Stimulated activated naive CD8-positive, alpha-beta T cell treated with anti-CD3 and anti-CD28 coated beads, Interleukin-15, Interleukin-2, amounts not matched to agents 100 U/mL and 50 U/mL, for 24 hours (primary cell): Measurements from ENCODE around the gene NGEF.

Source experiments
- ATAC-seq: fragments of 150-1000 bp; cut with Tn5 transposase; one replicate; pipeline ENCODE4 v1.10.0; 2021
- DNase-seq: peaks from one replicate; pipeline ENCODE4 v3.0.0; 2021

The NGEF gene

DNA sequence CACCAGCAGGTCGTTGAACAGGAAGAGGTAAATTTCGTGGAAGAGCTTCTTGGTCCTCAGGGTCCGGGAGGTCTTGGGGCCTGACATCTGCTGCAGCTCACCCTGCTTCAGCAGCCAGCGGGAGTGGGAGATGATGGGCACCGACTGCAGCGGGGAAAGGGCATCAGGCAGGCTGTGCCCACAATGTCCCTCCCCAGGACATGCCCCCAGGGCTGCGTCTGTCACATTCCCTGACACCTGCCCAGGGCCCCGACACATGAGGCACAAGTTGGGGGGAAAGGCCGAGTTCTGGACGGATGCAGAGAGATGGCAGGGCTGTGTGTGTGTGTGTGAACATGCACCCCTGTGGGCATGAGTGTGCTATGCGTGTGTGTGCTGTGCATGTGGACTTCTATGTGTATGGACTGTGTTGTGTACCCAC, 129.0 kb downstream of the NGEF start:
- DNase-seq (no peak), ATAC-seq (no peak)

GRCh38 chr2:232883116-232883721, 129.8 kb downstream of the NGEF start:
- ATAC-seq (no peak), DNase-seq (no peak)

DNA sequence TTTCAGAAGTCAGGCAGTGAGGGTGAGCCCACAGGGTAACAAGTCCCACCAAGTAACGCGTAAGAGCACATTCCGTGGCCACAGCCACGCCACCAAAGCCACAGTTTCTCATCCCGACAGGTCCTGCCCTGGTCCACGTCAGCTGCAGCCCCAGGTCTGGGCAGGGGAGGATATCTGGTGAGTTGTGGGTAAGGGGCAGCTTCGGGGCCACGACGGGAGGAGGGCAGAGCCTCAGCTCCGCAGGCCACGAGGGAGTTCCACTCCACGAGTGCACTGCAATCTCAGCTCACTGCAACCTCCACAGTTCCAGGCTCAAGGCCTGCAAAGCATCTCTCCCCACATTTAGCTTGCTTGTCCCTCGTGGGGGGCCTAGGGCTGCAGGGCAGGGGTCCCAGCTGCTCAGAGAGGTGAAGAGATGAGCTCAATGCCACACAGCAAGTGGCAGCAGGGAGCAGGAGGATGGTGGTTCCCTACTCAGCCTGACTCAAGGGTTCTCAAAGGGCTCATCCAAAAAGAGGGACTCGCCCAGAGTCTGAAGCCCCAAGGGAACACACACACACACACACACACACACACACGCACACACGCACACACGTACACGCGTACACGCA, 130.4 kb downstream of the NGEF start:
- DNase-seq (no peak), ATAC-seq (no peak)

GRCh38 chr2:232882085-232882484, 131.0 kb downstream of the NGEF start:
- DNase-seq, result no peak
- ATAC-seq, result no peak

DNA sequence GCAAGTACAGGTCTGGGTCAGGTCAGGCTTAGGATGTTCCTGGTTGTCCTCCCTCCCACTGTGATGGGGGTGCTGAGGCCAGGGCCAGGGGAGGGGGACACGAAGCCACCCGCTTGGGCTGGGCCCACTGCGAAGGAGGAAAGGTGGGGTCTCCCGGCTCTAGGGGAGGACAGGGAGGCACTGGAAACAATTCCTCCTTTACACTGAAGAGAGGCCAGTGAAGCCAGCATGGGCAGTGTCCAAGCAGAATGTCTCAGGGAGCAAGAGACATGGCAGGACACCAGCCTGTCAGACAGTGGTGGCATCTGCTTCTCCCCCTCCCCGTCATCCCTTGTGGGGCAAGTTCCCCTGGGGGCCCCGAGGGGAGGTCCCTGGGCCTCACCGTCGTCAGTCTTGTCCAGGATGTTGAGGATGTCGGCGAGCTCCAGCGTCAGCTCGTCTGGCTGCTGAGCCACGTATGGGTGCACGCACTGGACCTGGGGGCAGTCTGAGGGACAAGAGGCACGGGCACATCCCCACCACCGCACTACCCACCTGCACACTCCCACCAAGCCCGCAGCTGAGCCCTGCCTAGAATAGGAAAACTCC, 132.2 kb downstream of the NGEF start:
- no peak for ATAC-seq
- no peak for DNase-seq

- DNase-seq (no peak), ATAC-seq (no peak)
Measured at GRCh38 chr2:232879618-232880494, 133.2 kb downstream of the NGEF start.

DNA sequence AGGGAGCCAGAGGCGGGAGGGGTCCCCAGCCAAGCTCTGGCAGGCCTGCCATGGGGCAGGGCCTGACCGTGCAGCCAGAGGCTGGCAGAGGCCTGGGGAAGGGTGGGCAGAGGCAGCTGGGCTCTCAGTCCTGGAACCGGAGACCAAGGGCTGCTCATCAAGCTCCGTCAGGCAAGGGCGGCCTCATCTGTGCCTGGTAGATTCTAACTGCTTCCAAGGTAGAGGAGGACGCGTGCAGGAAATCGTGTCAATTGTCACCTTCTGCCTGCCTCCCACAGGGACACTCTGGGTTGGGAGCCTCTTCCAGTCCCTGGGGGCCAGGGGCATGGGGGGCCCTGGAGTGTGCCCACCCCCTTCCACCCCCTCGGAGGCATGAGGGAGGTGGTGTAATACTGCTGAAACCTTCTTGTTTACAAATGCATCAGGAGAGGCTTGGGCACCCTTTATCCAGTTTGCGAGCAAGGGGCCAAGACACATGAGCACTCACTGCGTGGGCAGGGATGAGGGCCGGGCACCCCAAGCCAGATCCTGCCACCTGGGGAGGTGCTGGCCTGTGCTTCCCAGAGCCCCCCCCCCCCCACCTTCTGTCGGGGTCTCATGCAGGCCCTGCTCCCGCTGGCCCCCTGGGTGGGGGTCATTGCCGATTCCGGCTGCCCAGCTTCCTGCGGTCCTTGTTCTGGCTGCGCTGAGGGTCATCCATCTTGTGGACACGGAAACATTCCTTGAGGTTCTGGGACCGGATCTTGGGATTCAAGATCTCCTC, 134.0 kb downstream of the NGEF start:
- no peak for DNase-seq
- ATAC-seq, result no peak

DNA sequence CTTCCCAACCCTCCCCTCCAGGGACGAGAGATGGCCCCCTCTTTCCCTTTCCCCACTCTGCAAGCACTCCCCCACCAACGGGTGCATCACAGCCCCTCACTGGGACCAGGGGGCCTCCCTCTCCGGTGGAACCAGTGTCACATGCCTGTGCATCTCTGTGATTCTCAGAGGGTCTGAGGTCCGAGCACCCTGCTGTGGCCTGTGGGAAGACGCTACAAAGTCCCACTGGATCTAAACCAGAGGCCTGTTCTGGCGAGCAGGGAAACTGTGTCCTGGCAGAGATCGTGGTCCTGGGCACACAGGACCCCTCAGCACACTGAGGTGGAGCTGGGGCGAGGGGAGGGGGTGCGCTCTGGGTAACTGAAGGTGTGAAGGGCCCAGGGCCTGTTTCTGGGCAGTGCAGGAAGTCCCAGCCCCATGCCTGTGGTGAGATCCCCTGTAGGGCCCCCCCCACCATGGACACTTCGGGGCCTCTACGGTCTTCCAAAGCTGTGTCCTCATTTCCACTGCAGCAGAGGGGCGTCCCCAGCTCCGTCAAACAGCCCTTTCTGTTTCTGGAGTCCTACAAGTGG, 135.0 kb downstream of the NGEF start:
- ATAC-seq (no peak), DNase-seq (no peak)

DNA sequence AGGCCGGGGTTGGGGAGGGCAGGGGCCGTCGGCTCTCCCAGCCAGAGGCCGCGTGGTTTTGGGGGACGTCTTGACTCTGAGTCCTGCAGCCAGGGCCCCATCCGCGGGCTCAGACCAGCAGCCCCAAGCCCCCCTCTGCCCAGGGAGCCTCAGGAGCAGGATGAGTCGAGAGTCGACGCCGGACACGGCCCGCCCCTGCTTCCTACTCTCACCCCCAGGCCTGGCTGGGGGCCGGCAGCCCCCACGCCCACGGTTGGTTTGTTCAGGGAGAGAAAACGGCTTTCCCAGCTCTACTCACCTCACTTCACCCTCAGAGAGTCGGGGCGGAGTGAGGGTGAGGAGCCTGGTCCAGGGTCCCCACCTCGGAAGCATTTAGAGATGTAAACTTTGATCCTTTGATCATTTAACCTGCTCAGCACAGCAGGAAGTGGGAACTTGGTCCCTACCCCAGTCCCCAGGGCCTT, 136.0 kb downstream of the NGEF start:
- DNase-seq, result no peak
- no peak for ATAC-seq

DNA sequence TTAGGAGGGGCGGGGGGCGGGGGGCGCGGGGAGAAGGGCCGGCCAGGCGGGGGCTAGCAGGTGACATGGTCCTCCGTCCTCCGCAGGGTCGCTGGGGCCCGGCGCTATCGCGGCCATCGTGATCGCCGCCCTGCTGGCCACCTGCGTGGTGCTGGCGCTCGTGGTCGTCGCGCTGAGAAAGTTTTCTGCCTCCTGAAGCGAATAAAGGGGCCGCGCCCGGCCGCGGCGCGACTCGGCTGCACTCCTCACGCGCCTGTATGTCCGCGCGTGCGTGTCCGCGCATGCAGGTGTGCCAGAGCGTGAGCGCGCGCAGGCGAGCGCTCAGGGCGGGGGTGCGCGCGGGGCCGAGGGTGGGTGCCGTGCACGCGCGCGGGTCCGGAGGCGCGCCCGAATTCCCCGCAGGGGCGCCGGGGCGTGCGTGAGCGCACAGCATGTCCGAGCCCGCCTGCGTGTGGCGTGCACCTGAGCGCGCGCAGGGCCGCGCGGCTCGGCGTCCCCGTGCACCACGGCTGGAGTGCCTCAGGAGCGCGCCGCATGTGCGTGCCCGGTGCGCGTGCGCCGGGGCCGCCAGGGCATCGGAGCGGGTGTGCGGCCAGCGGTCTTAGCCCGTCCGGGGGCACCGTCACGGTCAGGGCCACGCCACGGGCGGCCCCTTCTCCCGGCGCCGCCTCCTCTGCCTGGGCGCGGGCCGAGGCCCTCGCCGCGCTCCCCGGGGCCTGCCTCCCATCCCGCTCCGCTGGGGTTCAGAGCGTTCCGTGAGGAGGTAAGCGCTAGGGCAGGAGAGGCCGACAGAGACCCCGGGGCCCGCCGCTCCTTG, 136.7 kb downstream of the NGEF start:
- peak; percentile 22 for DNase-seq
- no peak for ATAC-seq

GRCh38 chr2:232875256-232876121, 137.6 kb downstream of the NGEF start:
- DNase-seq, result no peak
- ATAC-seq, result no peak

GRCh38 chr2:232874677-232875223, 138.3 kb downstream of the NGEF start:
- DNase-seq, result no peak
- ATAC-seq, result no peak

DNA sequence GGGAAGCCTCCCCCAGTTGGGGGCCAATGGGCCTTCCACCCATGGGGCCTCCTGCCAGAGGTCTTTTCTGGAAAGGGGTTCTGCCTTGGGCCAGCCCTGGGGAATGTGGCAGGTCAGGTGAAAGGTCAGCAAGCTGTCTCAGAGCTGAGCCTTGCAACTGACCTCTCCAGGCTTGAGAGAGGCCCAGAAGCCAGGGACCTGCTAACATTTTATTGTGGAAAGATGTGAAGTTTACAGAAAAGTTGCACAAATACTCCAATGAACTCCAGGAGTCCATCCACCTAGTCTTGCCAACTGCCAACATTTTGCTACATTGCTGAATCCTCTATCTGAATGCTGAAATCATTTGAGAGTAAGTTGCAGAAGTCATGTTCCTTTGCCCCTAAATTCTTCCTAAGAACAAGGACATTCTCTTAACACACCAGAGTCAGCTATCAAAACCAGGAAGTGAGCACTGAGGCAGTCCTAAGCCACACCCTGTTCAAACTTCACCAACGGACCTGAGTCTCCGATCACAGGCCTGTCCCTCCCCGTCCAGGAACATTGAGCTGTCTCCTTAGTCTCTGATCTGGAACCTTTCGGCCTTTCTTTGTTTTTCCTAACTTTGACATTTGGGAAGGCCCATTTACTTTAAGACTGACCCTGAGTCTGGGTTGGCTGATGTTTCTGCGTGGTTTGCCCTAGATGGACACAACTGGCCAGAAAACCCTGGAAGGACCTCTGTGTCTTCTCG, 139.0 kb downstream of the NGEF start:
- DNase-seq (no peak), ATAC-seq (no peak)

DNA sequence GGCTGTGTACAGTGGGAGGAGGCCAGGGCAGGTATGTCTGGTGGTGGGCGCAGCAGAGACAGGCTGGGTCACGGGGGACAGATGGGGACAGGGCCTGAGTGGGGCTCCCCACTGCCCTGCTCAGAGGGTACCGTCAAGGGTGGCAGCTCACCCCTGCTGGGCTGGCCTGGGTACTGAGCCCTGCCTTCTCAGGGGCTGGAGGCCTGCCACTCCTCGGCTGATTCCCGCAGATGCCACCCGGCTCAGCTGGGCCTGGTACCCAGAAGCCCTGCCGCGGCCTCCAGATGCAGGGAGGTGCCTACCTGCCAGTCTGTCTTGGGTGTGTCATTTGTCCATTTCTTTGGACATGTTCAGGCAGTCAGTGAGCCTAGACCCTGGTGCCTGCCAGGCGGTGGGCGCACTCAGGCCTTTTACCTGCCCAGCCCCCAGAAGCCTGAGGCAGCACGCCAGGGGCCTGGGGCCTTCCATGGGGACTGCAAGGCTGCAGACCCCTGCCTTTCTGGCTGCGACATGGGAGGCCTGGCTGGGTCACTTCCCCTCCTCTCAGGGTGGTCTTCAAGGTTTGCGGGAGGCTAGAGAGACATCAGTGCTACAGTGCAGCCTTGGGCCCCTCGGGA, 139.7 kb downstream of the NGEF start:
- DNase-seq (no peak), ATAC-seq (no peak)

- no peak for DNase-seq
- no peak for ATAC-seq
Measured at GRCh38 chr2:232872826-232873225, 140.2 kb downstream of the NGEF start.

DNA sequence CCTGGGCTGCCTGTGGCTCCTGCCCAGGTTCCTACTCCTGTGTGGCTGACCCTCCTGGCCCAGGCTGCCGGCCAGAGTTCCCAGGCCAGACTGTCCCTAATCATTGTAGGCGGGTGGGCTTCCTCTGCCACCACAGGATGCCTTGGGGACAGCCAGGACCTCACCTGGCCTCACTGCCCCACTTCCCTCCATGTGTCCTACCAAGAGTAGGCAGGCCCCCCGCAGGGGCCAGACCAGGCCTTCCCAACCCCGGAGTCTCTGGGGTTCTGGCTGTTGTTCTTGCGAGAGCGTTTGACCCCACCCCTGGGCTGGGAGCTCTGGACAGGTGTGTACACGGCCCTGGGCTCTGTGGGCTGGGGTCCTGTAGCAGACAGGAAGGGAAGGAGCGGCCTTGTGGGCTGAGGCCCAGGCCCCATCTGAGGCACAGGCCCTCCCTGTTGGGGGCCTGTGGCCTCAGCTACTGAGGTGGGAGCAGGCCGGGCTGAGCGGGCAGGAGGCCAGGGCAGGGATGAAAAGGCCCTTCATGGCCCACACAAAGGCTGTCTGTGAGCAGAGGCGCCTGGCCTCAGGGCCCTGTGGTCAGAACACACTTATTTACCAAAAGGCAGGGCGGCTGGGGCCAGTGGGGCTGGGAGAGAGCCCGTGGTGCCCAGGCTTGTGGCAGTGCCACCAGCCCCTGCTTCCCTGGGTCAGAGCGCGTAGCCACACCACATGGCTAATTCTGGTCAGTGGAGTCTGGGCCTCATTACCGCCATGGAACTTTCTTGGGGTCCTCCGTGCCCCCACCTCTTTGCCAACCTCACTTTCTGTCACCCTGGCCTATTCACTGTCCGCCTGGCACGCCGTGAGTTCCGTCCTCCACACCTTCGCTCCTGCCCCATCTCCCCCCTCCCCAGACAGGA, 141.0 kb downstream of the NGEF start:
- ATAC-seq, result no peak
- DNase-seq, result no peak

GRCh38 chr2:232871418-232871834, 141.6 kb downstream of the NGEF start:
- ATAC-seq (no peak), DNase-seq (no peak)
